NT2/D1 (cell line): ENCODE results near the gene CIB4.

Experiments used
- SUZ12 ChIP-seq: IDR thresholded peaks from 2 replicates; pipeline ENCODE4 v1.6.1; 2011; ENCODE audit not compliant: insufficient read length, insufficient read depth; ENCODE audit errors: extremely low read depth
- ZNF274 ChIP-seq: IDR thresholded peaks from 2 replicates; pipeline ENCODE4 v1.6.1; 2011; ENCODE audit warnings: mild to moderate bottlenecking, low read depth, low read length

DNA sequence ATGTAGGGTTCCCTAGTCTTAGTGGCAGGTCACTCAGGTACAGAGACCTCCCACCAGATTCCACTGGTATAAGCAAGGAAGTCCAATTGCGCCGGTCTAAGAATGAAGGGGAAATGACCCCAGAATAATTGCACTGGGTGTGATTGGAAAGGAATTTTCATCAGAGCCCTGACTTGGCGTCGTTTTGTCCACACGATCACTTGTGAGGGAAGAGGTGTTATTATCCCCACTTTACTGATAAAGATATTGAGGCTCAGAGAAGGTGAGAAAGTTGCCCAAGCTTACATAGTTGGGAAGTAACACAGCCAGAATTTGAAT lies 61.5 kb downstream of the CIB4 start:
- TF ChIP-seq SUZ12: no peak
- no peak for TF ChIP-seq ZNF274
